ENCODE measurements around the gene C1orf35. TPM values are rescaled to one million over a fixed set of nuclear protein-coding genes. Genes with fewer than 3 reads are reported as not detected.

The C1orf35 gene
- total and polyA plus RNA-seq, 9 donors = 11.8 to 15.1 (median 13.5) TPM

Other genes with a start within 250 kb of the C1orf35 start
- 4.6 TPM for gene WNT9A, start 155.4 kb downstream of the C1orf35 start, total RNA-seq
- gene WNT9A, start 155.4 kb downstream of the C1orf35 start, polyA plus RNA-seq (ENCODE audit: insufficient read depth in 1 of 8, insufficient read length in 8 of 8, low replicate concordance in 1 of 8) = 10 to 100 TPM in 1 of 8 donors, 1 to 10 TPM in 7; 5.2 to 10.2 (median 6.5) TPM
- not detected for gene WNT3A, start 96.3 kb downstream of the C1orf35 start, total RNA-seq
- gene WNT3A, start 96.3 kb downstream of the C1orf35 start, polyA plus RNA-seq (ENCODE audit: insufficient read depth in 1 of 8, insufficient read length in 8 of 8, low replicate concordance in 1 of 8) = under 1 TPM in 1 of 8 donors, not detected in 7; 0.54 TPM
- 109 TPM for gene ARF1, start 20.6 kb downstream of the C1orf35 start, total RNA-seq
- 100 to 1,000 TPM; 240 to 313 (median 291) TPM for gene ARF1, start 20.6 kb downstream of the C1orf35 start, polyA plus RNA-seq (ENCODE audit: insufficient read depth in 1 of 8, insufficient read length in 8 of 8, low replicate concordance in 1 of 8)
- 49.4 TPM for gene MRPL55, start 6.0 kb upstream of the C1orf35 start, total RNA-seq
- gene MRPL55, start 6.0 kb upstream of the C1orf35 start, polyA plus RNA-seq (ENCODE audit: insufficient read depth in 1 of 8, insufficient read length in 8 of 8, low replicate concordance in 1 of 8) = 10 to 100 TPM; 28.6 to 37.0 (median 32.3) TPM
- 170 TPM for gene GUK1, start 37.0 kb upstream of the C1orf35 start, total RNA-seq
- gene GUK1, start 37.0 kb upstream of the C1orf35 start, polyA plus RNA-seq (ENCODE audit: insufficient read depth in 1 of 8, insufficient read length in 8 of 8, low replicate concordance in 1 of 8) = 100 to 1,000 TPM; 137 to 180 (median 169) TPM
- 1.6 TPM for gene GJC2, start 46.6 kb upstream of the C1orf35 start, total RNA-seq
- gene GJC2, start 46.6 kb upstream of the C1orf35 start, polyA plus RNA-seq (ENCODE audit: insufficient read depth in 1 of 8, insufficient read length in 8 of 8, low replicate concordance in 1 of 8) = 1 to 10 TPM in 7 of 8 donors, under 1 TPM in 1; 0.94 to 1.5 (median 1.3) TPM
- 5.2 TPM for gene IBA57, start 62.5 kb upstream of the C1orf35 start, total RNA-seq
- gene IBA57, start 62.5 kb upstream of the C1orf35 start, polyA plus RNA-seq (ENCODE audit: insufficient read depth in 1 of 8, insufficient read length in 8 of 8, low replicate concordance in 1 of 8) = 1 to 10 TPM; 3.2 to 5.6 (median 4.5) TPM
- gene OBSCN, start 104.7 kb upstream of the C1orf35 start, total RNA-seq = 224 TPM
- gene OBSCN, start 104.7 kb upstream of the C1orf35 start, polyA plus RNA-seq (ENCODE audit: insufficient read depth in 1 of 8, insufficient read length in 8 of 8, low replicate concordance in 1 of 8) = 100 to 1,000 TPM; 184 to 401 (median 312) TPM